NCI-H2081 treated with DMSO at 0.1 percent for 48 hours (cell line): ENCODE data around the gene TYRP1.
"Not testable (repeated sequence)": the region's sequence is repeated elsewhere in the genome, so short reads cannot be mapped to it uniquely, and the experiment has no call there.

Experiments
- DNase-seq: peaks from one replicate; lab custom pipeline; 2025; lab: John Stamatoyannopoulos, UW

The TYRP1 gene, protein sequence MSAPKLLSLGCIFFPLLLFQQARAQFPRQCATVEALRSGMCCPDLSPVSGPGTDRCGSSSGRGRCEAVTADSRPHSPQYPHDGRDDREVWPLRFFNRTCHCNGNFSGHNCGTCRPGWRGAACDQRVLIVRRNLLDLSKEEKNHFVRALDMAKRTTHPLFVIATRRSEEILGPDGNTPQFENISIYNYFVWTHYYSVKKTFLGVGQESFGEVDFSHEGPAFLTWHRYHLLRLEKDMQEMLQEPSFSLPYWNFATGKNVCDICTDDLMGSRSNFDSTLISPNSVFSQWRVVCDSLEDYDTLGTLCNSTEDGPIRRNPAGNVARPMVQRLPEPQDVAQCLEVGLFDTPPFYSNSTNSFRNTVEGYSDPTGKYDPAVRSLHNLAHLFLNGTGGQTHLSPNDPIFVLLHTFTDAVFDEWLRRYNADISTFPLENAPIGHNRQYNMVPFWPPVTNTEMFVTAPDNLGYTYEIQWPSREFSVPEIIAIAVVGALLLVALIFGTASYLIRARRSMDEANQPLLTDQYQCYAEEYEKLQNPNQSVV

DNA sequence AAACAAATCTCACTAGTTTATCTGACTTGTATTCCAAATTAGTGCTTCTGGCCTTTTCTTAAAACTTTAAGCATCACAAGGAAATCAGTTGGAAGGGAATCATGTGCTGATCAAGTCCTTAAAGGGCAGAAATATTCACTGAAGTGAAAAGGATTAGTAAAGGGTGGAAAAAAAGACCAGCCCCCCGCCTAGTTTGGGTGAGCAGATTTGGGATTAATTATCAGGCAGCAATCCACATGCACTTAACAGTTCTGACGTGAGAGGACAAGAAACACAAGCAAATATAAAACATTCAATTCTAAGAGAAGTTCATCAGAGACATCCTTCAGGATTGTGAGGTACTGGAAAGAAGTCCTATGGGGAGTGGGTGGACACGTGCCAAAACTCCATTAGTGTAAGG, at the start of gene TYRP1:
TYRP1 (plus strand) TSS at position 245 of the 400 bp plus-strand sequence. CDS start 612 bp downstream, outside the sequence.
- DNase-seq: no peak

DNA sequence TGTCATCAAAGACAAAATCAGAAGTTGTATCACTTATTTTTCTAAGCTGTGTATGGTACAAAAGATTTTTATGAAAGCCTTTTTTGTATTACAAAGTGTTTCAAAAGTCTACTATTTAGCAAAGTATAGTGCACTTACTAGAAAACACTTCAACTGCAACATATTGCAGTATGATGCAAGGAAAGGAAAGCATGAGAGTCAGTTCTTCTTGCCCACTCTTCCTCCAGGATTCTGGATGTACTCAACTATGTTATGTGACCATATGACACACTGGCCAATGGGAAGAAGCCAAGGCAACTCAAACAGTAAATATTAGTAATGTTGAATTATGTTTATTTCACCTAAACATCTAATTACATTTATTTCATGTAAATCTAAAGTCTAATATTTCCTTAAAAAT, 49.5 kb upstream of the TYRP1 start:
- no peak for DNase-seq

DNA sequence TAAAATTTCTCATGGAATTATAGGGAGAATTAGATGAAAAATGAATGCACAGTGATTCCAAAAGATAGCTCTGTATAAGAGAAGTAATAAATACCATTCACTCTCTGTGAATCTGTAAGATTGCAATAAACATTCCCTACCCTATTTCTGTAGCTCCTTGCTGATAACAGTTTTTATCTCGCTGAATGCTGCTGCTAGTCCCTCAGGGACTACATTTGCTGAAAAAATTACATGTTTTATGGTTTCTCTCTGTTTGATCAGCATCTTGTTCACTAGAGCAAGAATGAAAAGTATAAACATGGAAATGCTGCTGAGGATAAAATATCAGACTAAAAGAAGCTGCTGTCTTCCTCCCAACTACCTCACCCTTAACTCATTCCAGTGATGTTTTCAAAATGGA, 44.3 kb upstream of the TYRP1 start:
- DNase-seq: no peak

DNA sequence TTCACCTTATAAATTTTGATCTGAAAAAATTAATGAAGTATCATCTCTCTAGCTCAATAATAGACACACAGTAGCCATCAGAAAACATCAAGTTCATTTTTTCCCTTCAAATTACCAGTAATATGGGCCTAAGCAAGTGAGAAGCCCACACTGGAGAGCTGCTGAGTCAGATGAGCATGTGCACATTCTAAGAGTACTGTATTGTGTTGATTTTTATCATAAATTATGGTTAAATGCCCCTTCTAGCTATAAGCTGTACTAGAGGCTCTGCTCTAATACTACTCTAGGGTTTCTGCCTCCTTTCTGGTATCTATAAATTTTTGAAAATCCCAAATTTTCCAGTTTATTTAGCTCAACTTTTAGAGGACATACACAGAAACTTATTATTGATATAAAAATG, 42.1 kb upstream of the TYRP1 start:
- DNase-seq: no peak

DNA sequence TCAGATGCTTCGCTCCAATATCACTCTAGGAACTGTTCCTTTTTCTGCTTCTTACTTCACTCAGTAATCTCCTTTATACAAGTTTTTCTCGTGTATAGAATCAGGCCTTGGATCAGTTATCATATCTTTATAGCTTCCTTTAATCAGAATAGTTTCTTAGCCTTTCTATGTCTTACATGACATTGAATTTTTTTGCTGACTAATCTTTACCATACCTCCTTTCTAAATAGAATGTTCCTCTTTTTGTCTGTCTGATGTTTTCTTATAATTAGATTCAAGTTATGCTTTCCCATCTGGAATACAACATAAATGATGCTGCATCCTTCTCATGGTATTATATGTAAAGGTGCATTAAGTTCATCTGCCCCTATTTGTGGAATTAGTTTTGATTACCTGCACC, 40.2 kb upstream of the TYRP1 start:
- no peak for DNase-seq

DNA sequence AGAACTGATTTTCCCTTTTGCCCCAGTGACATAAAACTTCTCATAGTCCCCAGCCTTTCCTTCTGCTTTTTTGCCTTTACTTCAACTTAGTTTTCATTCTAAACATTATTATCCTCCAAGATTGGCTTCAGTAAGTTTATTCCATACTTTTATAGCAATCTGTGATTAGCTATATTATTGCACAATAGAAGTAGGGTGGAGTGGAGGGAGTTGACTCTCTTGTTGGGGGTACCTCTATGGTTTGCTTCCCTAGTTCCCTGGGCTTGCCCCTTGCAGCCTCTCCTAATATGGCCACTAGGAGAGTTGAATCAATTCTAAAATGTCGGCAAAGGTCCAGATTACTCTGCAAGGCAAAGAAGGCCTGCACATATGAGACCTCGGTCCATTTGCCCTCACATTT, 36.4 kb upstream of the TYRP1 start:
- no peak for DNase-seq

DNA sequence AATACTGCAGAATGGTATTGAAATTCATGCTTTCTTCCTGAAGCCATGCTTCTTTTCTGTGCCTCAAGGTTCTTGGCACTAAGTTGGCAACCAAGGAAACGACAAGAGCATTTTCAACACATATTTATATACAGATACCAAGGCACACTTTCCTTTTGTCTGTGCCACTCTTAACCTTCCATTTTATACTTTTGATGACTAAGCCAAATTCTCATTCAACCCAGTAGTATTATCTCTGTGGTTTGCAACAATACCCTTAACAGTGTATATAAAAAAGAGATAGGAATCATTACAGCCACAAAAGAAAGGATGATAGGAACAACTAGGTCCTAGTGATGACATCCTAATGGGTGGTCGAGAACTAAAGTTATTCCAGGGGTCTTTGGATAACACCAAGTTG, 36.0 kb upstream of the TYRP1 start:
- DNase-seq: no peak

DNA sequence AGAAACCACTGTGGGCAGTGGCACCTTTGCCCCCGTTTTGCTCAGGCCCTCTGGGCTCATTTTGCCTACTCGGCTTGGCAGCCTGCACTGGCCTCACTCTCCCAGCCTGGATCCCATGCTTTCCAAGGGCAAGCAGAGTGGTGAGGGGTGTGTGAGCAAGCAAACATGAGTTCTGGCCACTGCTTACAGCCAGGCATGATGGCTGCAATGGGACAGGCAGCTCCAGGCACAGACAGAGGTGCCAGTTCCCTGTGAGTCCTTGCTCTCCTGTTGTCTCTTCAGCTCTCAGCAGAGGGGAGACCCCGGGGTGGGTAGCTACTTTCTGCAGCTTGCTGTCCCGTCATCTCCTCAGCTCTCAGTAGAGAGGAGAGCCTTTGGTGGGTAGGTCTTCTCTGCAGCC, 35.2 kb upstream of the TYRP1 start:
- no peak for DNase-seq

DNA sequence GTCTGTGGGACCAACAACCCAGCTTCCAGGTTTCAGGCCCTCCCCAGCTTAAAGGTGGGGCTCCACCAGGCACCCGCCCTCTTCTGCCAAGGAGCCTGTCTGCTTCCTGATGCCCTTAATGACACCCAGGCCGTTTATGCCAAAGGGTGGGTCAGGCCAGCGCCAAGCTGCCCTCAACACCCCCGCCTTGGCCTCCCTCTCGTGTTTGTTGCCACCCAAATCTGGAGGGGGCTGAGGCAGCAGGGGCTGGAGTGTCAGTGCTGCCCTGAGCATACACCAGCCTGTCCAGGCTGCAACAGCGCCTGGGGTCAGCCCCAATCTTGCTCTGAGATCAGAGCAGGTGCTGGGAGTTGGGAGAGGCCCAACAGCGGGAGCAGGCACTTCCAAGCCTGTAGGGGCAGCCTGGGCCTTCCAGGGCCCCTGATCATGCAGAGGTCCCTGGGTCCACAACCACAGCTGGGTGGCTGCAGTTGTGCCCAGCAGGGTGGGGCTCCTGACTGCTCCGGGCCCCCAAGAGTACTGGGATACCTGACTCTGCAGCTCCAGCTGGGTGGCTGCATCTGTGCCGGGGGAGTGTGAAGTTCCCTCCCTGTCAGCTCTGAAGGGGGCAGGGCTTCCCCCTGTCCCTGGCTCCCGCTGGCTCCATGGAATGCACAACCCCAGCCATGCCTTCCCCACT, 34.5 kb upstream of the TYRP1 start:
- DNase-seq: no peak

DNA sequence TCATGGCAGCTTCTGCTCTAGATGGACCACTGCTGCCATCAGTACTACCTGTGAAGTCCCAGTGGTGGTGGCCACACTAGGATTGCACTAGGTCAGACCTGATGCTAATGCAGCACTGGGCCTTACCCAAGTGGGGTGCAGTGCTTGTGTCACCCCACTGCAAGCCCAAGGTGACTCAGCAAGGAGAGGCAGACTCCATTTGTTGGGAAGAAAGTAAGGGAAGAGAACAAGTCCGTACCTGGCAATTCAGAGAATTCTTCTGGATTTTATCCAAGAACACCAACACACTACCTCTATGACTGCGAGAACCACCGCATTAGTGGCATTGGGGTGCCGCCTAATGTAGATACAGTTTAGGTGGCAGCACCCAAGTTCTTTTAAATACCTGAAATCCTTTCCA, 34.0 kb upstream of the TYRP1 start:
- DNase-seq: no peak

DNA sequence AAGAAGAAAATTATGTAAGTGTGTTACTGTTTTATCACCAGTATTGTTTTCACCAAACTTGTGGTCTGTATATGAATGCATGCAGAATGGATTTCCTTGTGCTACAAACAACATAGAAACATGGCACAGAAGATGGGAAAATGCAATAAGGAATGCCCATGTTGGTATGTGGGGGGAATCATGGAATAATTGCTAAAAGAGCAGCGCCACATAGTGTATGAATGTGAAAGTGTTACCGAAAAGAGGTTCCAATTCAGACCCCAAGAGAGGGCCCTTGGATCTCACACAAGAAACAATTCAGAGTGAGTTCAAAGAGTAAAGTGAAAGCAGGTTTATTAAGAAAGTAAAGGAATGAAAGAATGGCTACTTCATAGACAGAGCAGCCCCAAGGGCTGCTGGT, 26.4 kb upstream of the TYRP1 start:
- DNase-seq: no peak

DNA sequence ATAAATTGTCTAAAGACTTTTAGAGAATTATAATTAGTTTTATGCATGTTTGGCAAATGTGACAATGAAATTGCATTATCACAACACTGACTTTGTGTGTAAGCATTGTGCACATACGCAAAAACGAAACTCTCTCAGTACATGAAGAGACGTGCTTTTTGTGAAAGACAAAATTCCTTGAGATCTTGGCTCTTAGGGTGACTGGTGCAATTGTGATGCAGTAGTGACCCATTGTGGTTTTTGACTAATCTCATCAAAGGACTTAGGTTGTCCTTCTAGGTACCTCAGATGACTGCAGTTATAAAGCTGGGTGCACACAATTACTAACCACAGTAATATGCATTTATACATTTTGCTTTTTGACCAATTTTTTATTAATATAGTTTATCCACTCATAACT, 25.3 kb upstream of the TYRP1 start:
- no peak for DNase-seq

DNA sequence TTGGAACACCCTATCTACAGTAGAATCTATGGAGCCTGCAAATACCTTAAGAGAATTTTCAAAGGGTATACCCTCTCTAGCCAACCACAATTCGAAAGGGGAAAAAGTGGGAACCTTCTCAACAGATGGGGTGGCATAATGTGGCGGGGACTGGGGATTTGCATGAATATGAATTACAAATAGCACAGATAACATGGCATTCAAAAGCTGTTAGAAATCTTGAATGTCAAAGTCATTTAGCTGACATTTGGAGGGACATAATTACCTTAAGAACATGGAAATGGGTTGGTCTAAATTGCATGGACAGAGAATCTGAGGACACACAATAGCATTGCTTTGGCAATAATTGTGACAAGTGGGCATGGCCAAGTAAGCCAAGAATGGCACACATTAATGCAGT, 23.2 kb upstream of the TYRP1 start:
- no peak for DNase-seq

DNA sequence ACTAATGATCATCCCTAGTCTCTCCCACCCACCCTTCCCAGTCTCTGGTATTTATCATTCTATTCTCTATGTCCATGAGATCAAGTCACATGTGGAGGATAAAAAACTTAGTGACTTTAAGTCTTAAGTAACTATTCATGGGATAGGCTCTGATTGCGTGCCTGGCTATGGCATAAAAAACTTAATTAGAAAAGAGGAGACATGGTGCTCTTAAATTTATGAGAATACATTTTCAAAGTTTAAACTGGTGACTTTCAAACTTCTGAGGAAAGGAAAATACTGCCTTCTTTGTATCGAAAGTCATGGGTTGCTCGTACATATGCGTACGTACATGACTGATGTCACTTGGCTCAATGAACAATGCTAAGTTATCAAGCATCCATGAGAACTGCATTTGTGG, 18.2 kb upstream of the TYRP1 start:
- DNase-seq: no peak

DNA sequence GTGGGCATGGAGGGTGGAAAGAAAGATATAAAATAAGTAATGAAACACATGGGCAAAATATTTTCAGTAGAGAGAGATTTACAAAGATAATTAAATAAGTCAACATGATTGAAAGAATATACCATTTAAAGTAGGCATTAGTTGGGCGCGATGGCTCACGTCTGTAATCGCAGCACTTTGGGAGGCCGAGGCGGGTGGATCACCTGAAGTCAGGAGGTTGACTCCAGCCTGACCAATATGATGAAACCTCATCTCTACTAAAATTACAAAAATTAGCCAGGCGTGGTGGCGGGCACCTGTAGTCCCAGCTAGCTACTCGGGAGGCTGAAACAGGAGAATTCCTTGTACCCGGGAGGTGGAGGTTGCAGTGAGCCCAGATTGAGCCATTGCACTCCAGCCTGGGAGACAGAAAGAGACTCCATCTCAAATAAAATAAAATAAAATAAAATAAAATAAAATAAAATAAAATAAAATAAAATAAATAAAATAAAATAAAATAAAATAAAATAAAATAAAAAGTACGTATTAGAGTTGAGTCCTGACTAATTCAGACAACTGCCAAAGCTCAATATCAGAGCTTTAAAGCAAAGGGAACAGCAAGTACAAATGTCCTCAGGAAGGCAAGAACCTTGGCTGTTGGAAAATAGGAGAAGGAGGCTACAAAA, 15.6 kb upstream of the TYRP1 start:
- not testable (repeated sequence) for DNase-seq

DNA sequence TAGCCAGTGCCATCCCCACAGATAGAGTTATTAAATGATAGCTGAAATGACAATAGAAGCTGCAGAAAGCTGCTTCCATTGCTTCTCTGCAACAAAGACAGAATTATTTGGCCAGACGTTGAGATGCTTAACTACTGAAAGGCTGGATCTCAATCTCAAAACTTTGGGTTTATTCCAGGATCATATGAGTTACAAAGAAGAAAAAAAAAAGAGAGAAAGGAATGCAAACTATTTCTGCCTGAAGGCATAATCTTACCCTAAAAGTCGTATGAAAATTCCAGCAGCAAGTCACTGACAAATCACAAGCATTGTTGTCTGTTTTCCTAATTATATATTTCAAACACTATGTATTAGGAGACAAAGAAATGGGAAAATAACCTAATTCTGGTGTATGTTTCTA, 12.8 kb upstream of the TYRP1 start:
- DNase-seq: no peak

DNA sequence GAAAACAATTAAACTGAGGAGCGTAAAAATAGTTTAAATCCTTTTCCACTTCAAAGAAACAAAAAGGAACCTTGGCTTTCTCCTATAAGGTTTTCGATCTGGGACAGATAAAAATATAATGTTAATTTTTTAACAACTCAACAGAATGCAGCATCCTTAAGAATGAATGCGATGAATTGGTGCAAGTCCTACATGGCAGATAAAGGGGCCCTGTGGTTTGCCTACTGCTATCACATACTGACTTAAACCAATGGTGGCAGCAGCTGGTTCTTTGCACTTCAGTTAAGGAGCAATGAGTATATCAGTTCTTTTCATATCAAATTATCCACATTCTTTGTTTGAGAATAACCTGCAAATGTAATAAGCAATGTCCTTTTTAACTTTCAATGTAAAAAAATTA, 12.4 kb upstream of the TYRP1 start:
- no peak for DNase-seq

DNA sequence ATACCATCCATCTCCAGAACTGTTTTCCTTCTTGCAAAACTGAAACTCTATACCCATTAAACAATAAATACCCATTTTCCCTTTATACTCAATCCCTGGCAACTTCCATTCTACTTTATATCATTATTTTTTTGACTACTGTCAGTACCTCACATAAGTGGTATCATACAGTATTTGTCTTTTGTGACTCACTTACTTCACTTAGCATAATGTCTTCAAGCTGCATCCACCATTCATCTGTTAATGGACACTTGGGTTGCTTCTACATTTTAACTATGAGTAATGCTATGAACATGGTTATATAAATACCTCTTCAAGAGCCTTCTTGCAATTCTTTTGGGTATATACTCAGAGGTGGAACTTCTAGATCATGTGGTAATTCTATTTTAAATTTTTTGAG, 11.6 kb upstream of the TYRP1 start:
- no peak for DNase-seq

DNA sequence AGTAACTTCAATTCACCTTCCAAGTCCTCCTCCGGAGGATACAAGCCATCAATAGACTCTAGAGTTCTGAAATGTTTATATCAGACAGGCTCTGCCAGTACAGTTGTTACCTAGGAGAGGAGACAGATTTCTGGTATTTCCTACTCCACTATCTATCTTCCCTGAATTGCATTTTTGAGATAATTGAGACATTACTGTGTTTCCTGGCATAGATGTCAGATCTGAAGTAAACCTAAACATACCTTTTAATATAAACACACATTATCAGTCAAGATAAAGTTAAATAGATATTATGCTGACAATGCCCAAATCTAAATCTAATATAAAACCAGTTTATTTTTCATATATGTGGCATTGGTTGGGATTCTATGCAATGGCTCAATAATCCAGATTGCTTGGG, 8.2 kb upstream of the TYRP1 start:
- DNase-seq: no peak

DNA sequence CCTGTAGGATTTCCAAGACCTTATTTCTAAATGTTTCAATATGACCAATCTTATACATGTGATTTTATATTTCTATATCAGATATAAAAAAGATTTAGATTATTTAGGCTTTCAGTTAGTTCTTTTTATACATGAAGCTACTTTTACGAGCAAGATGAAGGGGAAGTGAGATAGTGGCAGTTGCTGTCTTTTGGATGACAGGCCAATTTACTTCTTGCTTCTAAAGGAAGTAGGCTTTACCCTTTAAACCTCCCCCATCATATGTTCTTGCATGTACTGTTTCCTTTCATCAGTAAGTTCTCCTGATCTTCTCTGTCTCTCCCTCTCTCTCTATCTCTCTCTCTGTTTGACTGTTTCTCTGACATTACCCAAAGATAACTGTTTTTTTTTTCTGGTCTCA, 4.0 kb upstream of the TYRP1 start:
- DNase-seq: no peak

DNA sequence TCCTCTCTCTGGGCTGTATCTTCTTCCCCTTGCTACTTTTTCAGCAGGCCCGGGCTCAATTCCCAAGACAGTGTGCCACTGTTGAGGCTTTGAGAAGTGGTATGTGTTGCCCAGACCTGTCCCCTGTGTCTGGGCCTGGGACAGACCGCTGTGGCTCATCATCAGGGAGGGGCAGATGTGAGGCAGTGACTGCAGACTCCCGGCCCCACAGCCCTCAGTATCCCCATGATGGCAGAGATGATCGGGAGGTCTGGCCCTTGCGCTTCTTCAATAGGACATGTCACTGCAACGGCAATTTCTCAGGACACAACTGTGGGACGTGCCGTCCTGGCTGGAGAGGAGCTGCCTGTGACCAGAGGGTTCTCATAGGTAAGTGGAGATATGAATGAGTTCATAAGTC, 828 bp downstream of the TYRP1 start:
- DNase-seq: no peak

DNA sequence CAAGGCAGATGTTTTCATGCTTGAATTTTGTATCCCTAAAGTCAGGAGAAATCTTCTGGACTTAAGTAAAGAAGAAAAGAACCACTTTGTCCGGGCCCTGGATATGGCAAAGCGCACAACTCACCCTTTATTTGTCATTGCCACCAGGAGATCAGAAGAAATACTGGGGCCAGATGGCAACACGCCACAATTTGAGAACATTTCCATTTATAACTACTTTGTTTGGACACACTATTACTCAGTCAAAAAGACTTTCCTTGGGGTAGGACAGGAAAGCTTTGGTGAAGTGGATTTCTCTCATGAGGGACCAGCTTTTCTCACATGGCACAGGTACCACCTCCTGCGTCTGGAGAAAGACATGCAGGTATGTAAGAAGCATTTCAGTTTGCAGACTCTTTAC, 2.3 kb downstream of the TYRP1 start:
- no peak for DNase-seq
